Heart left ventricle (tissue), 16 donors: ENCODE results near the gene LYG2. TPM values are rescaled to one million over a fixed set of nuclear protein-coding genes. Genes with fewer than 3 reads are reported as not detected.

ENCODE experiments used
- ATAC-seq, 4 donors: fragments of 200-7000 bp; cut with Tn5 transposase; one replicate each; pipeline ENCODE4 v1.9.1; 2020 to 2022; ENCODE audit warnings: moderate library complexity in 4 of 4, mild to moderate bottlenecking in 3 of 4, moderate number of reproducible peaks in 1 of 4
- DNase-seq, 5 donors: peaks; one replicate each; pipeline ENCODE4 v3.0.0-alpha.2; 2020
- H3K27ac ChIP-seq, 12 donors: fragments of 200-600 bp; sonication (generic) in 4 of 12; one replicate each; pipeline versions ENCODE4 v1.5.0 to v1.8.0; 2016 to 2022; ENCODE audit warnings: mild to moderate bottlenecking in 2 of 12
- H3K27me3 ChIP-seq, 9 donors: fragments of 200-600 bp; sonication (generic) in 2 of 9; one replicate each; pipeline versions ENCODE4 v1.5.1 to v1.8.0; 2016 to 2022; ENCODE audit warnings: mild to moderate bottlenecking in 3 of 9
- H3K36me3 ChIP-seq, 9 donors: fragments of 200-600 bp; sonication (generic) in 2 of 9; one replicate each; pipeline versions ENCODE4 v1.5.0 to v1.8.0; 2018 to 2022; ENCODE audit warnings: mild to moderate bottlenecking in 2 of 9
- H3K4me1 ChIP-seq, 12 donors: fragments of 200-600 bp; sonication (generic) in 4 of 12; one replicate each; pipeline versions ENCODE4 v1.5.0 to v1.8.0; 2016 to 2022; ENCODE audit warnings: mild to moderate bottlenecking in 3 of 12
- H3K4me3 ChIP-seq, 12 donors: fragments of 200-600 bp; sonication (generic) in 4 of 12; one replicate each; pipeline versions ENCODE4 v1.5.0 to v1.8.0; 2017 to 2022; ENCODE audit warnings: mild to moderate bottlenecking in 9 of 12, moderate library complexity in 4 of 12
- H3K9me3 ChIP-seq, 12 donors: fragments of 200-600 bp; sonication (generic) in 4 of 12; one replicate each; pipeline versions ENCODE4 v1.5.0 to v1.8.0; 2016 to 2022; ENCODE audit warnings: mild to moderate bottlenecking in 1 of 12
- POLR2A ChIP-seq, 2 donors: fragments of 450-650 bp; IDR thresholded peaks; one replicate each; pipeline ENCODE4 v1.6.1; 2017; ENCODE audit warnings: antibody characterized with exemption in 2 of 2, mild to moderate bottlenecking in 2 of 2, moderate library complexity in 2 of 2
- WGBS, 4 donors: extraction: QIAGEN DNeasy Blood & Tissue Kit in 2 of 4; methylation state at CpG; one replicate each; pipeline versions ENCODE4 v1.1.5 to v1.1.7; 2013 to 2018; 5-methylcytosine and 5-hydroxymethylcytosine counted together
- intact Hi-C, 10 donors: fragments of 100-400 bp; cut with DNase I; formaldehyde crosslinking; loops; one replicate each; pipeline versions ENCODE4 v1.11.1 to v1.14.2; 2022
- polyA plus RNA-seq, 2 donors: library from polyadenylated mRNA; stranded (reverse); fragments of 200-250 nt; gene quantifications; one replicate each; pipeline ENCODE4 v1.2.3, GENCODE V29; 2013
- total RNA-seq, 9 donors: library from RNA; depleted of rRNA in 2 of 9; stranded (reverse); fragments of >200 nt in 2 of 9; fragmentation: NEBNext Ultra II Directional in 3 of 9; extraction: Animal tissue kit (Norgen Biotek cat#: 25700) in 3 of 9; gene quantifications; one replicate each; pipeline versions ENCODE4 v1.1.0 to v1.2.4, GENCODE V29; 2016 to 2023
- TF ChIP-seq, protein P1 (sequence below), 12 donors: fragments of 200-600 bp; sonication (generic) in 4 of 12; IDR thresholded peaks; one replicate each; pipeline versions ENCODE4 v1.5.0 to v1.8.0; 2018 to 2022; ENCODE audit warnings: antibody characterized with exemption in 12 of 12, mild to moderate bottlenecking in 5 of 12
- donor health status: ischemic (EF 13 %, LVEDD 7.1; RV severe dilation, severe dysfunction).
- donor health status: healthy with polysubstance abuse.
- donor health status: DM: no; HTN: yes; CAD: no.
- donor health status: DM: no; HTN: no; CAD: no.
- donor health status: ischemic (EF 25% LVEDD 6.9; RV normal size, moderate dysfunction).
- donor health status: ischemic (EF 25% LVEDD 5.7; RV mildly dilated, moderate dysfunction).
- donor health status: healthy.
- donor health status: DM: yes; HTN: yes; CAD: no.
- donor health status: ischemic (EF 35%, LVEDD 5.7; RV mildly dilated, moderate dysfunction).
- donor health status: nonischemic (EF 11% LVEDD 7.7; RV severe dilation, severe dysfunction).
- donor health status: DM: yes; HTN: yes; CAD: no.
- donor health status: PGD.
- donor health status: ischemic (EF 29% LVEDD 5.4; RV normal size, mild dysfunction).
- donor health status: nonischemic (EF 23%, LVEDD 6.1; RV moderate dilation, normal function).

The LYG2 gene
- total and polyA plus RNA-seq, 11 donors: not detected

DNA sequence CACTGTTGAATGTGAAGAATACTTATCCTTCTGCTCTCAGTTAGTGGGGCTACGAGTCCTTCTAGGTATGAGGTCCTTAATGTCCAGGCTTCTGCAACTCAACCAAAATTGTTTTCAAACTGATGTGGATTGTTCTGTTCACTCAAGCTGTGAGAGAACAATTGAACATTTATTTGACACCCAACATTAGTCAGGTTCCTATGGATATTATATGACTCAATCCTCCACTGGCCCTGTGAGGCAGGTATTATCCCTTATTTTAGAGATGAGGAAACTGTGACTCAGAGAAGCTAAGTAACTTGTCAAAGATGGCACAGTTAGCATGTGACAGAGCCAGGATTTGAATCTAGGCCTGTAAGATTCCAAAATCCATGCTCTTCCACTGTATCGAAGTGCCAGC is 1.2 kb upstream of the LYG2 start:
- H3K27ac ChIP-seq: no peak overlapping the region
- no peak overlapping the region for H3K4me3 ChIP-seq
- no peaks in the 10 kb centered on the region for H3K27me3 ChIP-seq
- no peaks in the 10 kb centered on the region for H3K4me1 ChIP-seq
- TF ChIP-seq, protein P1, sequence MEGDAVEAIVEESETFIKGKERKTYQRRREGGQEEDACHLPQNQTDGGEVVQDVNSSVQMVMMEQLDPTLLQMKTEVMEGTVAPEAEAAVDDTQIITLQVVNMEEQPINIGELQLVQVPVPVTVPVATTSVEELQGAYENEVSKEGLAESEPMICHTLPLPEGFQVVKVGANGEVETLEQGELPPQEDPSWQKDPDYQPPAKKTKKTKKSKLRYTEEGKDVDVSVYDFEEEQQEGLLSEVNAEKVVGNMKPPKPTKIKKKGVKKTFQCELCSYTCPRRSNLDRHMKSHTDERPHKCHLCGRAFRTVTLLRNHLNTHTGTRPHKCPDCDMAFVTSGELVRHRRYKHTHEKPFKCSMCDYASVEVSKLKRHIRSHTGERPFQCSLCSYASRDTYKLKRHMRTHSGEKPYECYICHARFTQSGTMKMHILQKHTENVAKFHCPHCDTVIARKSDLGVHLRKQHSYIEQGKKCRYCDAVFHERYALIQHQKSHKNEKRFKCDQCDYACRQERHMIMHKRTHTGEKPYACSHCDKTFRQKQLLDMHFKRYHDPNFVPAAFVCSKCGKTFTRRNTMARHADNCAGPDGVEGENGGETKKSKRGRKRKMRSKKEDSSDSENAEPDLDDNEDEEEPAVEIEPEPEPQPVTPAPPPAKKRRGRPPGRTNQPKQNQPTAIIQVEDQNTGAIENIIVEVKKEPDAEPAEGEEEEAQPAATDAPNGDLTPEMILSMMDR (IDR thresholded peaks at IDR 0.05): no peak
- TF ChIP-seq POLR2A (IDR thresholded peaks at IDR 0.05): no peak
- H3K9me3 ChIP-seq: peaks cover 0 to 8% (median 0%) of the 10 kb centered on the region in 12 donors
- ATAC-seq (no peak), DNase-seq (no peak)
- intact Hi-C loops: no loop called here
- 94 to 99% (median 98%) methylated on average over 2 of the region's 2 CpGs for WGBS, 4 donors
- H3K36me3 ChIP-seq: no peaks in the 10 kb centered on the region

DNA sequence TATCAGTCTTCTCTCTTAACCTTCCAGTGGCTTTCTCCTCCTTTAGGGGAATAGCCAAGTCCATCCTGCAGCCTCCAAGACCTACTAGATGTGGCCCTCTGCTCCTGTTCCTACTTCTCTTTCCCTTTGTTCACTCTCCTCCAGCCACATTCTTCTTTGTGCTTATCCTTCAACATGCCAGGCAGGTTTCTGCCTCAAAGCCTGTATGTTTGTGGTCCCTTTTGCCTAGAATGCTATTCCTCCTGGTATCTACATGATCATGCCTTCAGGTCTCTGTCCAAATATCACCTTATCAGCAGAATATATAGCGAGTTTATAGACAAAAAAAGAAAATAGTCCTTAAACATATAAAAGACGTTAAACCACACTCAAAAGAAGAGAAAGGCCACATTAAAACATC is 5.5 kb downstream of the LYG2 start:
- H3K36me3 ChIP-seq: no peaks in the 10 kb centered on the region

DNA sequence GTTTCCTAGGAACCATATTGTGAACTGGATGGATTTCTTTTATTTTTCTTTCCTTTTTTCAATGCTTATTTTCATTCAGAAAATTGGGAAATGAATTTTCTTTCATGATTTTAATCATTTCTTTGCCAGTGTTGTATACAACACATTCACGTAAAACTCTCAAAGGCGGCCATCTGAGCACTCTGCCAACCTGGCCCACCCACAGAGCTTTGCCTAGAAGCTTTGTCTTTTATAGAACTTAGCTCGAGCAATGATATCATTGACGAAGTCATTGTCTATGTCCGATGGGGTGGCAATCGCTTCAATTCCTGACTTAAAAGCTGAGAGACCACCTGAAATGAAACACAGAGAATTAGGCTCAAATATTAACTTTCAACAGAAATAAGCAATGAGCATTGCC is 13.3 kb downstream of the LYG2 start:
- DNase-seq (no peak), ATAC-seq (no peak)
- intact Hi-C loops: no loop called here
- no peaks in the 10 kb centered on the region for H3K27me3 ChIP-seq
- no peaks in the 10 kb centered on the region for H3K36me3 ChIP-seq
- no peak overlapping the region for H3K27ac ChIP-seq
- 89 to 97% (median 95%) methylated on average over 6 of the region's 6 CpGs for WGBS, 4 donors
- H3K4me1 ChIP-seq: peaks cover 0 to 6% (median 0%) of the 10 kb centered on the region in 12 donors
- H3K4me3 ChIP-seq: no peak overlapping the region
- TF ChIP-seq, protein P1 (IDR thresholded peaks at IDR 0.05): no peak
- TF ChIP-seq POLR2A (IDR thresholded peaks at IDR 0.05): no peak
- H3K9me3 ChIP-seq: no peaks in the 10 kb centered on the region

More for the DNA sequence above, 5.5 kb downstream of the LYG2 start:
- H3K4me3 ChIP-seq: no peak overlapping the region
- no peaks in the 10 kb centered on the region for H3K27me3 ChIP-seq
- no peak overlapping the region for H3K27ac ChIP-seq
- intact Hi-C loops: no loop called here
- 86 to 96% (median 90%) methylated on average over 2 of the region's 2 CpGs for WGBS, 4 donors
- ATAC-seq (no peak), DNase-seq (no peak)
- no peaks in the 10 kb centered on the region for H3K4me1 ChIP-seq
- peaks cover 0 to 14% (median 0%) of the 10 kb centered on the region in 12 donors for H3K9me3 ChIP-seq
- TF ChIP-seq, protein P1 (IDR thresholded peaks at IDR 0.05): no peak
- TF ChIP-seq POLR2A (IDR thresholded peaks at IDR 0.05): no peak

DNA sequence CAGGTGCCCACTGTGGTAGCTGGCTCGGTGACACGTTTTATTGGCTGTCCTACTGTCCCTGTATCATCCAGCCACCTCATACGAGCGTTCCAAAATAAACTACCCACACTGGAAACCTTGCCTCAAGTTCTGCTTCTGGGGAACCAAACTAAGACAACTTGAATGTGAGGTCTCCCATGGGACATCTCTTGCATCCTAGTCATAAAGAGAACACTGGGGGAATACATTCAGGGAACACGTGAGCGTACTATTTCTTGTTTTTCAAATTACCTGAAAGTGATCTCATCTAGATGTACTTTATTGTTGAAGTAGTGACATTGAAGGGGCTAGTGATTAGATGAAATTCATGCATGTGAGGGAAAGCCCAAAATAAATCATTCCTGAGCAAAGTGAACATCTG is 15.0 kb downstream of the LYG2 start:
- Histone ChIP-seq H3K27me3 (no peaks in the 10 kb centered on the region), H3K36me3 (no peaks in the 10 kb centered on the region), H3K27ac (no peak overlapping the region), H3K4me1 (peaks cover 0 to 6% (median 0%) of the 10 kb centered on the region in 12 donors), H3K4me3 (no peak overlapping the region), H3K9me3 (no peaks in the 10 kb centered on the region)
- TF ChIP-seq POLR2A (IDR thresholded peaks at IDR 0.05): no peak
- TF ChIP-seq, protein P1 (IDR thresholded peaks at IDR 0.05): no peak
- no peak for ATAC-seq
- intact Hi-C loops: no loop called here
- 80 to 91% (median 90%) methylated on average over 6 of the region's 6 CpGs for WGBS, 4 donors
- no peak for DNase-seq
